Measurements from ENCODE around the gene PTRH1.

- TF ChIP-seq CTCF (IDR thresholded peaks at IDR 0.05) = no peak
- no peak for TF ChIP-seq POLR2A (IDR thresholded peaks at IDR 0.05)
Measured at GRCh38 chr9:127723013-127723412, 7.5 kb upstream of the PTRH1 start.
